ENCODE results near the gene KCTD2. TPM values are rescaled to one million over a fixed set of nuclear protein-coding genes. Genes with fewer than 3 reads are reported as not detected.

KCTD2 gene
- total and polyA plus RNA-seq, 10 donors = 11.0 to 28.4 (median 25.2) TPM

- Histone ChIP-seq H3K27ac (peak overlapping the region in 4 of 8 donors; percentile 72 to 83 (median 81)), H3K4me3 (peak overlapping the region in 1 of 8 donors; percentile 68), H3K36me3 (no peaks in the 10 kb centered on the region), H3K4me1 (peaks cover 27 to 77% (median 45%) of the 10 kb centered on the region in 6 donors), H3K27me3 (replicated peaks in 1 of 7) (no peaks in the 10 kb centered on the region), H3K9me3 (no peaks in the 10 kb centered on the region)
- WGBS, 5 donors = 58 to 77% (median 68%) methylated on average over 15 to 17 of the region's 17 CpGs
- TF ChIP-seq POLR2A (IDR thresholded peaks at IDR 0.05) (no peak), POLR2AphosphoS5 (IDR thresholded peaks at IDR 0.05) (no peak)
- TF ChIP-seq, protein P1, sequence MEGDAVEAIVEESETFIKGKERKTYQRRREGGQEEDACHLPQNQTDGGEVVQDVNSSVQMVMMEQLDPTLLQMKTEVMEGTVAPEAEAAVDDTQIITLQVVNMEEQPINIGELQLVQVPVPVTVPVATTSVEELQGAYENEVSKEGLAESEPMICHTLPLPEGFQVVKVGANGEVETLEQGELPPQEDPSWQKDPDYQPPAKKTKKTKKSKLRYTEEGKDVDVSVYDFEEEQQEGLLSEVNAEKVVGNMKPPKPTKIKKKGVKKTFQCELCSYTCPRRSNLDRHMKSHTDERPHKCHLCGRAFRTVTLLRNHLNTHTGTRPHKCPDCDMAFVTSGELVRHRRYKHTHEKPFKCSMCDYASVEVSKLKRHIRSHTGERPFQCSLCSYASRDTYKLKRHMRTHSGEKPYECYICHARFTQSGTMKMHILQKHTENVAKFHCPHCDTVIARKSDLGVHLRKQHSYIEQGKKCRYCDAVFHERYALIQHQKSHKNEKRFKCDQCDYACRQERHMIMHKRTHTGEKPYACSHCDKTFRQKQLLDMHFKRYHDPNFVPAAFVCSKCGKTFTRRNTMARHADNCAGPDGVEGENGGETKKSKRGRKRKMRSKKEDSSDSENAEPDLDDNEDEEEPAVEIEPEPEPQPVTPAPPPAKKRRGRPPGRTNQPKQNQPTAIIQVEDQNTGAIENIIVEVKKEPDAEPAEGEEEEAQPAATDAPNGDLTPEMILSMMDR (IDR thresholded peaks at IDR 0.05 in 8 of 11, conservative IDR thresholded peaks at IDR 0.05 in 3 of 11) = no peak
- intact Hi-C loops (cut with DNase I; ENCODE audit: low total_unique reads) = no loop called here
- DNase-seq = no peak
These were observed 31.4 kb downstream of the KCTD2 start for GRCh38 chr17:75078284-75079022.

DNA sequence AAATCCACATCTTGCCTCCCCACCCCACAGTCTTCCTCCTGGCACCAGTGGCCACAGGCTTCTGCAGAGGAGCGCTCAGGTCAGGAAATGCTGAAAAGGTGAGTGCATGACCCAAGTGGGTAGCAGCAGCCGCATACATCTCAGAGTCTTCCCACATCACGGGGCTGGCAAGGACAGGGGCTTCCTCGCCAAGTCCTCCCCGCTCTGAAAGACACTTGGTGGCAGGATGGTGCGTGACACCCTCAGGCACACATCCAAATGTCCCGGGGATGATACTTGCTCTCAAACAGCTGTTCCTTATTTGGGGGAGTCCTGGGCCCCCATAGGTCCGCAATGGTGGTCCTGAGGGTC, 32.0 kb downstream of the KCTD2 start:
- Histone ChIP-seq H3K27ac (no peak overlapping the region), H3K4me1 (peaks cover 30 to 78% (median 47%) of the 10 kb centered on the region in 6 donors), H3K27me3 (replicated peaks in 1 of 7) (no peaks in the 10 kb centered on the region), H3K36me3 (no peaks in the 10 kb centered on the region), H3K4me3 (no peak overlapping the region), H3K9me3 (no peaks in the 10 kb centered on the region)
- no peak for TF ChIP-seq POLR2A (IDR thresholded peaks at IDR 0.05)
- TF ChIP-seq POLR2AphosphoS5 (IDR thresholded peaks at IDR 0.05) = no peak
- TF ChIP-seq, protein P1 (IDR thresholded peaks at IDR 0.05 in 8 of 11, conservative IDR thresholded peaks at IDR 0.05 in 3 of 11) = no peak
- DNase-seq = no peak
- 69 to 91% (median 77%) methylated on average over 7 to 8 of the region's 8 CpGs for WGBS, 5 donors
- intact Hi-C loops (cut with DNase I; ENCODE audit: low total_unique reads) = no loop called here

DNA sequence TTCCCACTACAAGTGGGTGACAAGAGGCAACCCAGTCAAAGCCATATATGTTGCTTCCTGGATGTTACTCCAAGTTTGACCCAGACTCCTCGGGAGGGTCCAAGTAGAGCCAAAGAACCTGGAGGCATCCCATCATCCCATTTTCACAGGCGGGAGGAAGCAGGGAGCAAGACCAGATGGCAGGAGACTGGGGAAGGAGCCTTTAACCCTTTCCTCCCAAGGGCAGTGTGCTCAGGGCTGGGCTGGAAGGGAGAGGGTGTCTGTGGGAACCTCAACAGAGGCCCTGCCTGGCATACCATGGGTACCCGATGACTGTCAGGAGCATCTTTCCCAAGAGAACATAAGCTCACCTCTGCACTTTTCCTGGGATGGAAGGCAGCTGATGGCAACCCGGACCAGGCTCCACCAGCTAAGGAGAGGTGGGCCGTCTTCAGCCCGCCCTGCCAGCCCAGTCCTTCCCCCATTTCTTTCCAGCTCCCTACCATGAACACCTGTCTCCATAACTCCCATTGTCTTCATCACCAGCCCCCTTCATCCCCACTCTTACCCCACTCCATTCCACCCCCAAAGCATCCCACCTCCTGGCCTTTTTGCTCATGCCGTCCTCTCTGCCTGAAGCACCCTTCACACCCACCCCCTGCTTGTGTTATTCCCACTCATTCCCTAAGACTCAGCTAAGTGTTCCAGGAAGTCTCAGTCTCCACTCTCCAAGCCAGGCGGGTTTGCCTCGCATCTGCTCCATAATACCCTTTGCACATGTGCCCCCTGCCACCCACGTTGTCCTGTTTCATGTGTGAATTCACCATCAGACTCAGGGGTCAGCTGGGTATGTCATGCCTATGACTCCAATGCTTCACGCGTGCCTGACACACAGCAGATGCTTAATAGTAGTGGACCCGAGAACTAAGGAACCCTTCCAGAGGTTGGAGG, 34.9 kb downstream of the KCTD2 start:
- no peak overlapping the region for H3K4me3 ChIP-seq
- H3K36me3 ChIP-seq = no peaks in the 10 kb centered on the region
- no peak for DNase-seq
- no peaks in the 10 kb centered on the region for H3K27me3 ChIP-seq (replicated peaks in 1 of 7)
- H3K9me3 ChIP-seq = no peaks in the 10 kb centered on the region
- TF ChIP-seq POLR2AphosphoS5 (IDR thresholded peaks at IDR 0.05) (no peak), POLR2A (IDR thresholded peaks at IDR 0.05) (no peak)
- TF ChIP-seq, protein P1 (IDR thresholded peaks at IDR 0.05 in 8 of 11, conservative IDR thresholded peaks at IDR 0.05 in 3 of 11) = no peak
- peaks cover 32 to 73% (median 46%) of the 10 kb centered on the region in 6 donors for H3K4me1 ChIP-seq
- H3K27ac ChIP-seq = no peak overlapping the region
- intact Hi-C loops (cut with DNase I; ENCODE audit: low total_unique reads) = no loop called here
- 81 to 88% (median 88%) methylated on average over 12 to 13 of the region's 13 CpGs for WGBS, 5 donors

- Histone ChIP-seq H3K4me1 (peaks cover 30 to 73% (median 46%) of the 10 kb centered on the region in 6 donors), H3K27me3 (replicated peaks in 1 of 7) (no peaks in the 10 kb centered on the region), H3K4me3 (no peak overlapping the region), H3K36me3 (no peaks in the 10 kb centered on the region), H3K27ac (no peak overlapping the region), H3K9me3 (no peaks in the 10 kb centered on the region)
- DNase-seq = no peak
- TF ChIP-seq, protein P1 (IDR thresholded peaks at IDR 0.05 in 8 of 11, conservative IDR thresholded peaks at IDR 0.05 in 3 of 11) = no peak
- TF ChIP-seq POLR2A (IDR thresholded peaks at IDR 0.05) (no peak), POLR2AphosphoS5 (IDR thresholded peaks at IDR 0.05) (no peak)
- WGBS, 5 donors = 83 to 95% (median 87%) methylated on average over 6 of the region's 6 CpGs
- intact Hi-C loops (cut with DNase I; ENCODE audit: low total_unique reads) = no loop called here
These were observed 35.7 kb downstream of the KCTD2 start for GRCh38 chr17:75082683-75083082.

Data from spleen (tissue), 11 donors.